GM12875 (cell line): Measurements from ENCODE around the gene COPS7B.

Experiments
- H3K4me3 ChIP-seq: one replicate; pipeline ENCODE4 v1.5.1; 2011; ENCODE audit warnings: low read depth, low read length, control low read depth
- TF ChIP-seq, protein P1 (sequence below): IDR thresholded peaks from 2 replicates; pipeline ENCODE4 v1.5.1; 2011; ENCODE audit warnings: low read depth, mild to moderate bottlenecking, control low read depth, inconsistent platforms, low read length, moderate library complexity, borderline replicate concordance; ENCODE audit not compliant: insufficient read depth

COPS7B gene

DNA sequence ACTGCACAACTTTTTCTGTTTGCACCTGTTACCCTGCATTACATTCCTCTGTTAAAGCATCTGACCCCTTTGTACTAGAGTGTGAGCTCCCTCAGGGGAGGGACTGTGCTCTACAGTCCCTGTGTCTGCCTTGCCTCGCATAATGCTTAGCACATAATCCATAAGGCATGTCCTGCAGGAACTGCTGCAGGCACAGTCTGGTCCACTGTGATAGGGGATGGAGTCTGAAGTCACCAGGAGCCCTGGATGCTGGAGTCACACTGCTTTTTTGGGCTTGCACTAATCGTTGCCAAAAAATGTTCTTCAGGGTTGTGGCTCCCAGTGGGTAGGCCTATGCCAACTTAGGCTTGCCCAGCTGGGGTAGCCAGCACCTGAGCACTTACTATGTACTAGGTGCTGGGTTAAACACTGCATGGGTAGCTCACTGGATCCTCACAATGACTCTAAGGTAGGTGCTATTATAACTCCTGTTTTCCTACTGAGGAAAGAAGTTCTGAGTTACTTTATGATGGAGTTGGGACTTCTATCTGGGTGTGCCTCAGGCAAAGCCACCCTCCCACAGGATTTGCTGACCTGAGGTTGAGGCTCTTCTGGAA is 33.3 kb downstream of the COPS7B start:
- TF ChIP-seq, protein P1, sequence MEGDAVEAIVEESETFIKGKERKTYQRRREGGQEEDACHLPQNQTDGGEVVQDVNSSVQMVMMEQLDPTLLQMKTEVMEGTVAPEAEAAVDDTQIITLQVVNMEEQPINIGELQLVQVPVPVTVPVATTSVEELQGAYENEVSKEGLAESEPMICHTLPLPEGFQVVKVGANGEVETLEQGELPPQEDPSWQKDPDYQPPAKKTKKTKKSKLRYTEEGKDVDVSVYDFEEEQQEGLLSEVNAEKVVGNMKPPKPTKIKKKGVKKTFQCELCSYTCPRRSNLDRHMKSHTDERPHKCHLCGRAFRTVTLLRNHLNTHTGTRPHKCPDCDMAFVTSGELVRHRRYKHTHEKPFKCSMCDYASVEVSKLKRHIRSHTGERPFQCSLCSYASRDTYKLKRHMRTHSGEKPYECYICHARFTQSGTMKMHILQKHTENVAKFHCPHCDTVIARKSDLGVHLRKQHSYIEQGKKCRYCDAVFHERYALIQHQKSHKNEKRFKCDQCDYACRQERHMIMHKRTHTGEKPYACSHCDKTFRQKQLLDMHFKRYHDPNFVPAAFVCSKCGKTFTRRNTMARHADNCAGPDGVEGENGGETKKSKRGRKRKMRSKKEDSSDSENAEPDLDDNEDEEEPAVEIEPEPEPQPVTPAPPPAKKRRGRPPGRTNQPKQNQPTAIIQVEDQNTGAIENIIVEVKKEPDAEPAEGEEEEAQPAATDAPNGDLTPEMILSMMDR: no peak
- H3K4me3 ChIP-seq: no peak overlapping the region

DNA sequence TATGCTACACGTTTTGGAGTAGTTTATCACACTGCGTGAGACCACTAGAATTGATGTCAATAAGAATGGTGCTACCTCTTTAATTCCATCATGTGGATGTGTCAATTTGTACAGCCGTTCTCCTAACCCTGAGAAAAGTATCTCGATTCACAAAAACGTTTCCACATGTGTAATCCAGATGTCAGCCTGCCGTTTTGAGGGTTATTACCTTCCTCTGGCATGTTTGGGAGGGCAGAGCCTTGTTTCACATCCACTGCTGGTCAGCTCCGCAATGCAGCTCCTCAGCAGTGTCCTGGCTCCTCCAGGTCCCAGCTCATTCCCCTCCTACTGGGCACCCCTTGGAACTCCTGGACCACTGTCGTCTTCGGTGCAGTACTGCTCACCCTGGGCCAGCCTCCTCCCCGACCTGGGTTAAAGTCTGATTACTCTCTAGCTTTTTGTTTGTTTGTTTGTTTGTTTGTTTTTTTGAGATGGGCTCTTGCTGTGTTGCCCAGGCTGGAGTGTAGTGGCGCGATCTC is 34.6 kb downstream of the COPS7B start:
- TF ChIP-seq, protein P1: no peak

DNA sequence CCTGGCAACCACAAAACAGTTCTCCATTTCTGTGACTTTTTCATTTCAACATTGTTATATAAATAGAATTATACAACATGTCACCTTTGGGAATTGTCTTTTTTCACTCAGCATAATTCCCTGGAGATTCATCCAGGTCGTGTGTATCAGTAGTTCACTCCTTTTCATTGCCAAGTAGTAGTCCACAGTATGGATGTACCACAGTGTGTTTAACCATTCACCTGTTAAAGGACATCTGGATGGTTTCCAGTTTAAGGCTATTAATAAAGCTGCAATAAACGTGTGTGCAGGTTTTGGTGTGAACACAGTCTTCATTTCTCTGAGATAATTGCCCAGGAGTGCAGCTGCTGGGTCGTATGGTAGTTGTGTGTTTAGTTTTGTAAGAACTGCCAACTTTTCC is 35.7 kb downstream of the COPS7B start:
- TF ChIP-seq, protein P1: no peak
- no peak overlapping the region for H3K4me3 ChIP-seq

More for the DNA sequence above, 34.6 kb downstream of the COPS7B start:
- H3K4me3 ChIP-seq: no peak overlapping the region

DNA sequence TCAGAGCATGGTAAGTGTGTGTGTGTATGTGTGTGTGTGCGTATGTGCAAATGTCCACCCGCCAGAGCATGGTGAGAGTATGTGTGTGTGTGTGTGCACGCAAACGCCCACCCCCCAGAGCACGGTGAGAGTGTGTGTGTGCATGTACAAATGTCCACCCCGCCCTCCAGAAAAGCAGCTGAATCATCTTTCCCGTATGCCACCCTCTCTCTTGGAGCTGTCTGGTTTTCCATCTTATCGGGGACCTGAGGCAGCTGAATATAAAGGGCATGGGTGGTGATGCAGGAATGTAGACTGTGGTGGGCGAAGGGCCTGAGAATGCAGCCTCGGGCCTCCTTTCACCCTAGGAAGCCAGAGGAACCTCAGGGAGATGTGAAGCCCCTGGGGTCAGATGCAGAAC is 66.9 kb downstream of the COPS7B start:
- H3K4me3 ChIP-seq: no peak overlapping the region
- TF ChIP-seq, protein P1: no peak

DNA sequence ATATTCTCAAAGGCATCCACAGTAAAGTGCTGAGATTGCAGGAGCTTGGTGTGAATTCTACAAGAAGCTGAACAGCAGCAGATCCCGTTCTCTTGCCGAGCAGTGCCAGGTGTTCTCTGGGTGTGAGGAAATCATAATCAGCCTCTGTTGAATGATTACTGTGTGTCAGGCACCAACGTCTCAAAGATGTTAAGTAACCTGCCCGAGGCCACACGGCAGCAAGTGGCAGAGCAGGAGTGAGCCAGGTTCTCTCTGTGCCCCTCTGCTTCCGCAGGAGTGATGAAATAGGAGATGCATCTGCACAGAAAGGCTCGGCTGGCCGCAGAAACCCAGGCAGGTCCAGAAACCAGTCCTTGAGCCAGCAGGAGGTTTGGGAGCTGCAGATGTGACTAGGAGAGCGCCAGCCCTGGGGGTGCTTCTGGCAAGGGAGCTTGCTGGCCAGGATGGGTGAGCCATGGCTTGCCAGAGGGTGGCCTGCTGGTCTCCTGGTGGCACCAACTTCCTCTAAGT is 68.4 kb downstream of the COPS7B start:
- H3K4me3 ChIP-seq: no peak overlapping the region
- TF ChIP-seq, protein P1: no peak

DNA sequence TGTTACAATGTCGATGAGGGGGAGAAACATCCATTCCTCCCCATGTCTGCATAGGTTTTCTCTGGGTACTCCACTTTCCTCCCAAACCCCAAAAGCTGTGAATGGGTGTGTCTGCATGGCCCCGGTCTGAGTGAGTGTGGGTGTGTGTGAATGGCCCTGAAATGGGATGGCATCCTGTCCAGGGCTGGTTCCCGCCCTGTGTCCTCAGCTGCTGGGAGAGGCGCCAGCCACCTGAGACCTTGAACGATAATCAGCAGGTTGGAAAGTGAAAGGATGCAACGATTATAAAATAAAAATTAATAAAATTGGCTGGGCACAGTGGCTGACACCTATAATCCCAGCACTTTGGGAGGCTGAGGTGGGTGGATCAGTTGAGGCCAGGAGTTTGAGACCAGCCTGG is 70.7 kb downstream of the COPS7B start:
- H3K4me3 ChIP-seq: no peak overlapping the region
- TF ChIP-seq, protein P1: no peak
